ENCODE results near the gene TSHZ2.
"Not testable (repeated sequence)": the region's sequence is repeated elsewhere in the genome, so short reads cannot be mapped to it uniquely, and the experiment has no call there.

The TSHZ2 gene

DNA sequence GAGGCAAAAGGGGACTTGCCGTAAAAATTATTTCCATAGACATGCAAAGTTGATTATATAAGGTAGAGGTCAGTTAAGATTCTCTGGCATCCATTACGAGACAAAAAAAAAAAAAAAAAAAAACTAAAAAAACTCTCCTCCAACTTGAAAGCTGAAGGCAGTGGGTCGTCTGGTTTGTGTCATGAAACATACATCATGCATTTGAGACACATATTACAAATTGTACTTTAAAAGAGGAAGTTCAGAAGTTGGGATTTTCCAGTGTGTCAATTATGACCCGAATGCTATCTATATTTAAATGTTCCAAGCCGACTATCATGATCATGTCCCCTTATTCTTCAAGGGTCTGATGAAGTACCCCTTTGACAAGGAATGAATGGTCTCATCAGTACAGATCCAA, 496.4 kb downstream of the TSHZ2 start:
- TF ChIP-seq, protein P1, sequence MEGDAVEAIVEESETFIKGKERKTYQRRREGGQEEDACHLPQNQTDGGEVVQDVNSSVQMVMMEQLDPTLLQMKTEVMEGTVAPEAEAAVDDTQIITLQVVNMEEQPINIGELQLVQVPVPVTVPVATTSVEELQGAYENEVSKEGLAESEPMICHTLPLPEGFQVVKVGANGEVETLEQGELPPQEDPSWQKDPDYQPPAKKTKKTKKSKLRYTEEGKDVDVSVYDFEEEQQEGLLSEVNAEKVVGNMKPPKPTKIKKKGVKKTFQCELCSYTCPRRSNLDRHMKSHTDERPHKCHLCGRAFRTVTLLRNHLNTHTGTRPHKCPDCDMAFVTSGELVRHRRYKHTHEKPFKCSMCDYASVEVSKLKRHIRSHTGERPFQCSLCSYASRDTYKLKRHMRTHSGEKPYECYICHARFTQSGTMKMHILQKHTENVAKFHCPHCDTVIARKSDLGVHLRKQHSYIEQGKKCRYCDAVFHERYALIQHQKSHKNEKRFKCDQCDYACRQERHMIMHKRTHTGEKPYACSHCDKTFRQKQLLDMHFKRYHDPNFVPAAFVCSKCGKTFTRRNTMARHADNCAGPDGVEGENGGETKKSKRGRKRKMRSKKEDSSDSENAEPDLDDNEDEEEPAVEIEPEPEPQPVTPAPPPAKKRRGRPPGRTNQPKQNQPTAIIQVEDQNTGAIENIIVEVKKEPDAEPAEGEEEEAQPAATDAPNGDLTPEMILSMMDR (conservative IDR thresholded peaks at IDR 0.05): no peak
- no peak for TF ChIP-seq ZFX (IDR thresholded peaks at IDR 0.05)
- no peak overlapping the region for H3K27ac ChIP-seq

DNA sequence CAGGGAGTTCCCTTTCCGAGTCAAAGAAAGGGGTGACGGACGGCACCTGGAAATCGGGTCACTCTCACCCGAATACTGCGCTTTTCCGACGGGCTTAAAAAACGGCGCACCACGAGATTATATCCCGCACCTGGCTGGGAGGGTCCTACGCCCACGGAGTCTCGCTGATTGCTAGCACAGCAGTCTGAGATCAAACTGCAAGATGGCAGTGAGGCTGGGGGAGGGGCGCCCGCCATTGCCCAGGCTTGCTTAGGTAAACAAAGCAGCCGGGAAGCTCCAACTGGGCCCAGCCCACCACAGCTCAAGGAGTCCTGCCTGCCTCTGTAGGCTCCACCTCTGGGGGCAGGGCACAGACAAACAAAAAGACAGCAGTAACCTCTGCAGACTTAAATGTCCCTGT, 500.7 kb downstream of the TSHZ2 start:
- H3K27ac ChIP-seq: not testable (repeated sequence)

DNA sequence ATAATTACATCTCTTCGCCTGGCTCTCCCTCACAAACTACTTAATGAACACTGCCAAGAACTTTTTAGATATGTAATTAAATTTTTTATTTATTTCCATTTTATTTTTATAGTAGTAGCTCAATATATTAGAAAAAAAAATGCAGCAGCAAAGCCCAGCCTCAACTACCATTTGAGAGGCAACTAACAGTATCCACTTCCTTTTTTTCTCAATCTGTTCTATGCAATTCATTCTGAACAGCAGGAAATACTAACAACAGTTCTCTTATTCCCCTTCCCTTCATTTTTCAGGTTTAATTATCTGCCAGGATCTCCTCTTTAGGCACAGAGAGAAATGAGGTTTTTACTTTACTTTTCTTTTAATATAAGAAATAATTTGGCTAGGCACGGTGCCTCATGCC, 508.8 kb downstream of the TSHZ2 start:
- H3K27ac ChIP-seq: no peak overlapping the region
- TF ChIP-seq, protein P1 (conservative IDR thresholded peaks at IDR 0.05): no peak
- no peak for TF ChIP-seq ZFX (IDR thresholded peaks at IDR 0.05)

DNA sequence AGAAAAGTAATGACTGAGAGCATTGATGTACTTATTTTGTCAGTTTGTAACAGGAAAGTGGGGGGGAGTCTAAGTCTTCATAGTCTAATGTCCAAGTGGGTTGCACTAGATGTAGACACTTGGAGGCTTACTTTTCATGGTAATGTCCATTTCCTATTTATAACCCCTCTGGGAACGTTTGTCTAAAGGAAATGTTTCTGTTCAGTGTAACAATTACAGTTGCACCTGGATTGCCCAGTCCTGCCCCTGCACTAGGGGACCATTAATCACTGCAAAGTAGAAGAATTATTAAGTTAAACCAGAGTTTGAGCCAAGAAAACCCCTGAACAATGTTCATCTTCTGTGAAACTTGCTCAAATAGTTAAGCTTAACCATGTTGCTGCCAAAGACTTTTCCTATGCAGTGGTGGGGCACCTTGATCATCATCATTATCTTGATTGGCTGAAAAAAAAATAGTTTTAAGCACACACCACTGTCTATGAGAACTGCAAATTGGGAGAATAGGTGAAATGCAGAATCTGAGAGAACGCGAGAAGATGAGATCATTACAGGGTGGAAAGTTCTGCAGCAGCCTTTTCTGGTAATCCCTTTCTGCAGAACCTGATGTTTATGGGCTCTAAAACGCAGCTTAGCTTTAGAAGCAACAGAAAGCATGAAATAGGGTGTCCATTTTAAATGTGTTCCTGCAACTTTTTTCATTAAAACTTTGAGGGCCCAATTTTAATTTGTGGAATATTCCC, 515.5 kb downstream of the TSHZ2 start:
- TF ChIP-seq, protein P1 (conservative IDR thresholded peaks at IDR 0.05): no peak
- no peak for TF ChIP-seq ZFX (IDR thresholded peaks at IDR 0.05)

DNA sequence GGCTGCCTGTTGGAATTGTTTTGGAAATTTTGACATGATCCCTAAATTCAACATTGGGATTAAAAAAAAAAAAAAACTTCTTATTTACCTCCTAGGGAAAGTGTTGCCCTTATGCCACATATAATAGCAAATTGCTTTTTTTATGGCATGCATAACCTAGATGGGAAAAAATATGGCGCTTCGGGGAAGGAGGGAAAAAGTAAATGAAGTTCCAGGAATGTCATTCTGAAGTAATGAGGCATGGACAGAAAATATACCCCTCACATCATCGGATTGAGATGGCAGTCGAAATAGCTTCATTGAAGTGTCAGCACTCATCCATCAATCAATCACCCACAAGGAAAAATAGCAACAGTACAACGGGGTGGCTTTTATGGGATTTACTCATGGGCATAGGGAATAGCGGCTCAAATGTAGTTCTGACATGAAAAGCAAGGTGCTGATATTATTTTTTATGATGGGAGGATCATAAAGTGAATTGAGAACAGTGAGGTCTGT, 516.7 kb downstream of the TSHZ2 start:
- no peak overlapping the region for H3K27ac ChIP-seq
- TF ChIP-seq, protein P1 (conservative IDR thresholded peaks at IDR 0.05): no peak
- TF ChIP-seq ZFX (IDR thresholded peaks at IDR 0.05): no peak

More for the DNA sequence above, 515.5 kb downstream of the TSHZ2 start:
- no peak overlapping the region for H3K27ac ChIP-seq

DNA sequence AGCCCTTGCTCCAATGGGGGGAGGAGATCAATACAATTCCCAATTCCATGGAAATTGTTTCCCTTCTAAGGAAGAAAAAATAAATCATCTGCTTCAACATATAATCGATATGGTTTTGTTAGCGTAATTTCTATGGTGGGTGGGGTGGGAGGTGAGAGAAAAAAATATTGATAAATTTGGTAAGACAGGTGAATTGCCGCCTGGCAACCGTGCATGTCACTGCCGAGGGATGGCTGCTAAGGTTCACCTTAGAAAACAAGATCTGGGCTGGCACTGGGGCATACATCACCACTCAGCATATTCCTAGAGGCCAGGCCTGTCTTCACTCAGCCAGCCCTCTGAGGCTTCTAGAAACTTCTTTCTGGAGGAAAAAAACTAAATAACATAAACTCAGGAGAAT, 517.4 kb downstream of the TSHZ2 start:
- no peak overlapping the region for H3K27ac ChIP-seq
- TF ChIP-seq, protein P1 (conservative IDR thresholded peaks at IDR 0.05): no peak
- no peak for TF ChIP-seq ZFX (IDR thresholded peaks at IDR 0.05)

DNA sequence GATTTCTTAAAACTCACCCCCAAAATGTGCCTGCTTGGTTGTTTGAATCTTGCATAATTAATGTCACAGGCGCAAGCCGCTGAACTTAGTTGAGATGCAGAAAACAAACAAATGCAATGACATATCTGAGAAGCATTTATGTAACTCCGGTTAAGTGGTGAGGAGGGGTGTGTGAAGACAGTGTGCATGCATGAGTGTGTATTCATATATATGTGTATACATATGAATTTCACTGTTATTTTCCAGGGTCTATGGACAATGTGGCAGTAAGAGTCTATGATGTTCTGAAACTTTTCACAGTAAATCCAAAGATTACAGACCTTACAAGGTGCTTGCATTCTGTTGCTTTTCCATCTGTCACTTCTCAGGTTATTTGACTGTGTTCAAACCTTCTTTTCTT, 518.5 kb downstream of the TSHZ2 start:
- TF ChIP-seq, protein P1 (conservative IDR thresholded peaks at IDR 0.05): no peak
- TF ChIP-seq ZFX (IDR thresholded peaks at IDR 0.05): no peak
- no peak overlapping the region for H3K27ac ChIP-seq

DNA sequence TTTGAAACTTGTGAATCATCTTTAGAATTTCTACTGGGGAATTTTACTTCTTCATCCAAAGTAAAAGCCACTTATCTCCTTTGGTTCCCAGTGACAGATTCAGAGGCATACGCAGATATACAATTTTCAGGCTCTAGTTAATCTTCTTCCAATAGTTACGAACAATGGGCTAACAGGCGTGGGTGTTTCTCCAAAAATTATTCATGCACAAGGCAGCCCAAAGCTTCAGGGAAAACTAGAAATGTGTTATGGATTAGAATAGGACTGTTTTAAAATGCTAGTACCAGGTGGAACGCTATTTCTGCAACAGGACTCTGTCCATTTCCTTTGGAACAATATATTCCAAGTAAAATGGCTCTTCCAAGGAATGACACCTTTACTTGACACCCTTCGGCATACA, 519.3 kb downstream of the TSHZ2 start:
- TF ChIP-seq ZFX (IDR thresholded peaks at IDR 0.05): no peak
- TF ChIP-seq, protein P1 (conservative IDR thresholded peaks at IDR 0.05): no peak
- no peak overlapping the region for H3K27ac ChIP-seq

All from C4-2B (cell line).